HepG2 (cell line): ENCODE results near the gene PTPN22. TPM values are rescaled to one million over a fixed set of nuclear protein-coding genes. Genes with fewer than 3 reads are reported as not detected.

Experiments
- DNMT3B ChIP-seq: conservative IDR thresholded peaks from 2 replicates; pipeline ENCODE4 v1.6.1; 2016; ENCODE audit warnings: missing biosample characterization, control low read depth
- DR1 ChIP-seq: sonication (generic); formaldehyde crosslinking; IDR thresholded peaks from 2 replicates; pipeline ENCODE4 v1.8.0; 2021; ENCODE audit warnings: mild to moderate bottlenecking, missing genetic modification reagents, inconsistent platforms
- FOXK1 ChIP-seq: sonication (generic); formaldehyde crosslinking; IDR thresholded peaks from 2 replicates; pipeline ENCODE4 v1.4.0; 2020; ENCODE audit warnings: low read depth, missing genetic modification reagents, borderline replicate concordance
- NFYC ChIP-seq: IDR thresholded peaks from 2 replicates; pipeline ENCODE4 v1.6.1; 2016; ENCODE audit warnings: missing genetic modification reagents, missing compliant biosample characterization
- PBX2 ChIP-seq: IDR thresholded peaks from 2 replicates; pipeline ENCODE4 v1.6.1; 2016; ENCODE audit warnings: control low read depth
- PITX1 ChIP-seq: sonication (generic); formaldehyde crosslinking; IDR thresholded peaks from 2 replicates; pipeline ENCODE4 v1.5.1; 2020; ENCODE audit warnings: mild to moderate bottlenecking, missing genetic modification reagents
- REST ChIP-seq, 2 experiments: IDR thresholded peaks; 2 replicates each; pipeline ENCODE4 v1.6.1; 2011 to 2012; ENCODE audit warnings: low read length in 2 of 2, borderline replicate concordance in 1 of 2, low read depth in 1 of 2, mild to moderate bottlenecking in 1 of 2, moderate library complexity in 1 of 2
- RNF2 ChIP-seq: fragments of 450-650 bp; conservative IDR thresholded peaks from 2 replicates; pipeline ENCODE4 v1.6.1; 2016; ENCODE audit warnings: low read depth
- SAFB2 ChIP-seq: sonication (generic); formaldehyde crosslinking; IDR thresholded peaks from 2 replicates; pipeline ENCODE4 v1.5.1; 2020; ENCODE audit warnings: missing genetic modification reagents, low read depth, mild to moderate bottlenecking, borderline replicate concordance
- SKIL ChIP-seq: sonication (generic); formaldehyde crosslinking; IDR thresholded peaks from 2 replicates; pipeline ENCODE4 v1.8.0; 2022; ENCODE audit warnings: missing genetic modification reagents, mild to moderate bottlenecking, moderate library complexity, borderline replicate concordance
- TAF15 ChIP-seq: fragments of 200-400 bp; formaldehyde crosslinking; IDR thresholded peaks from one replicate; pipeline ENCODE4 v1.6.1; 2018; ENCODE audit warnings: mild to moderate bottlenecking, low read depth, low read length; ENCODE audit not compliant: poor library complexity, severe bottlenecking
- TCF7L2 ChIP-seq: IDR thresholded peaks from 2 replicates; pipeline ENCODE4 v1.6.1; 2011; ENCODE audit warnings: mild to moderate bottlenecking, low read depth, low read length, moderate library complexity
- TMF1 ChIP-seq: sonication (generic); formaldehyde crosslinking; IDR thresholded peaks from 2 replicates; pipeline ENCODE4 v1.8.1; 2022; ENCODE audit warnings: low read depth, missing genetic modification reagents
- TRAFD1 ChIP-seq: sonication (generic); formaldehyde crosslinking; IDR thresholded peaks from 2 replicates; pipeline ENCODE4 v1.5.1; 2020; ENCODE audit warnings: missing genetic modification reagents, mild to moderate bottlenecking, borderline replicate concordance
- ZFAT ChIP-seq: sonication (generic); formaldehyde crosslinking; conservative IDR thresholded peaks from 2 replicates; pipeline ENCODE4 v1.8.1; 2023; ENCODE audit warnings: missing genetic modification reagents, inconsistent platforms
- ZFP91 ChIP-seq: sonication (generic); formaldehyde crosslinking; IDR thresholded peaks from 2 replicates; pipeline ENCODE4 v1.9.0; 2022; ENCODE audit warnings: missing genetic modification reagents, mild to moderate bottlenecking, borderline replicate concordance
- ZNF550 ChIP-seq: sonication (generic); formaldehyde crosslinking; IDR thresholded peaks from 2 replicates; pipeline ENCODE4 v1.4.0; 2020; ENCODE audit warnings: mild to moderate bottlenecking, missing genetic modification reagents, borderline replicate concordance
- polyA plus RNA-seq, 8 experiments: library from polyadenylated mRNA; depleted of rRNA in 3 of 8; stranded (reverse) in 7 of 8; unstranded in 1 of 8; fragments of >200 nt; fragmentation: Illumina TruSeq in 4 of 8; extraction: Trizol in 4 of 8; gene quantifications; 2 replicates each; pipeline versions ENCODE4 v1.2.1 to v1.2.3, GENCODE V29; 2011 to 2016; ENCODE audit warnings: low read depth in 4 of 8, missing spikeins in 1 of 8, mixed read lengths in 1 of 8; ENCODE audit not compliant: insufficient read depth in 1 of 8
- total RNA-seq, 5 experiments: library from RNA; depleted of rRNA; stranded (reverse); fragments of >200 nt; fragmentation: Illumina TruSeq; extraction: Trizol; gene quantifications; 2 replicates each; pipeline ENCODE4 v1.2.3, GENCODE V29; 2016; ENCODE audit warnings: low read depth in 1 of 5

Gene PTPN22
- total and polyA plus RNA-seq, 2 of the 13 experiments (the other 11 are each of a cell fraction or from before 2014, with no cell fraction given), result not detected

- TF ChIP-seq TRAFD1 (CRISPR knock-in tag), result 0 out of 2 replicates have a peak, but pooled peaks have one; percentile 10
- peak; percentile 74 for TF ChIP-seq TAF15
- TF ChIP-seq SKIL (CRISPR knock-in tag), result peak; percentile 50; the same call in 1 of the 2 replicates
- TF ChIP-seq ZNF550 (CRISPR knock-in tag), result no peak
- no peak for TF ChIP-seq TMF1
- no peak; the same call in 1 of the 2 replicates for TF ChIP-seq RNF2
- TF ChIP-seq DNMT3B (CRISPR knock-in tag), result peak; percentile 76; the same call in 1 of the 2 replicates
- peak; percentile 75 for TF ChIP-seq NFYC (CRISPR knock-in tag)
- TF ChIP-seq PITX1 (CRISPR knock-in tag), result no peak
- peak; percentile 68; the same call in 1 of the 2 replicates for TF ChIP-seq FOXK1 (CRISPR knock-in tag)
- no peak for TF ChIP-seq ZFAT (CRISPR knock-in tag)
- TF ChIP-seq PBX2 (CRISPR knock-in tag), result no peak
- TF ChIP-seq SAFB2 (CRISPR knock-in tag), result peak; percentile 65; the same call in 1 of the 2 replicates
- no peak for TF ChIP-seq TCF7L2
- peak; percentile 73 for TF ChIP-seq ZFP91 (CRISPR knock-in tag)
- TF ChIP-seq REST (IDR thresholded peaks at IDR 0.05; ENCODE audit: borderline replicate concordance in 1 of 2, low read depth in 1 of 2, low read length in 2 of 2), result peak in 1 of 2 experiments; percentile 42; a peak in 1 of 4 replicates
- no peak; the same call in 1 of the 2 replicates for TF ChIP-seq DR1 (CRISPR knock-in tag)
Observed at GRCh38 chr1:113811888-113812660, 59.4 kb downstream of the PTPN22 start, which contains the start of gene RSBN1 (continued).
